ENCODE data around the gene IGIP.

- TF ChIP-seq REST (IDR thresholded peaks at IDR 0.05; ENCODE audit: insufficient read depth in 1 of 2, low read depth in 2 of 2, low read length in 2 of 2), result no peak
- no peak for TF ChIP-seq TAF1 (IDR thresholded peaks at IDR 0.05; ENCODE audit: borderline replicate concordance, insufficient read depth, low read length)
Observed at GRCh38 chr5:140111859-140112551, 13.7 kb upstream of the IGIP start.

Data from PFSK-1 (cell line).